Transverse colon (tissue), 3 donors: ENCODE data around the gene RNF5.

ENCODE experiments used
- CTCF ChIP-seq, 5 experiments: fragments of 200-600 bp in 3 of 5; fragments of 450-650 bp in 2 of 5; sonication (generic) in 3 of 5; IDR thresholded peaks; 1 replicate in 2 of 5; 2 replicates in 3 of 5; pipeline ENCODE4 v1.5.1; 2016 to 2017; ENCODE audit warnings: antibody characterized with exemption in 5 of 5, inconsistent platforms in 3 of 5, mild to moderate bottlenecking in 2 of 5, moderate library complexity in 1 of 5
- EP300 ChIP-seq: sonication (generic); formaldehyde crosslinking; IDR thresholded peaks from one replicate; pipeline ENCODE4 v1.6.1; 2017; ENCODE audit warnings: antibody characterized with exemption, low read depth

- TF ChIP-seq CTCF (IDR thresholded peaks at IDR 0.05) (no peak), EP300 (no peak)
Observed at GRCh38 chr6:32220021-32220420, 41.8 kb downstream of the RNF5 start.
